Measurements from ENCODE around the gene RASSF1. TPM values are rescaled to one million over a fixed set of nuclear protein-coding genes. Genes with fewer than 3 reads are reported as not detected.

Gene RASSF1
- total RNA-seq = 14.9 and 19.8 TPM in 2 replicates

DNA sequence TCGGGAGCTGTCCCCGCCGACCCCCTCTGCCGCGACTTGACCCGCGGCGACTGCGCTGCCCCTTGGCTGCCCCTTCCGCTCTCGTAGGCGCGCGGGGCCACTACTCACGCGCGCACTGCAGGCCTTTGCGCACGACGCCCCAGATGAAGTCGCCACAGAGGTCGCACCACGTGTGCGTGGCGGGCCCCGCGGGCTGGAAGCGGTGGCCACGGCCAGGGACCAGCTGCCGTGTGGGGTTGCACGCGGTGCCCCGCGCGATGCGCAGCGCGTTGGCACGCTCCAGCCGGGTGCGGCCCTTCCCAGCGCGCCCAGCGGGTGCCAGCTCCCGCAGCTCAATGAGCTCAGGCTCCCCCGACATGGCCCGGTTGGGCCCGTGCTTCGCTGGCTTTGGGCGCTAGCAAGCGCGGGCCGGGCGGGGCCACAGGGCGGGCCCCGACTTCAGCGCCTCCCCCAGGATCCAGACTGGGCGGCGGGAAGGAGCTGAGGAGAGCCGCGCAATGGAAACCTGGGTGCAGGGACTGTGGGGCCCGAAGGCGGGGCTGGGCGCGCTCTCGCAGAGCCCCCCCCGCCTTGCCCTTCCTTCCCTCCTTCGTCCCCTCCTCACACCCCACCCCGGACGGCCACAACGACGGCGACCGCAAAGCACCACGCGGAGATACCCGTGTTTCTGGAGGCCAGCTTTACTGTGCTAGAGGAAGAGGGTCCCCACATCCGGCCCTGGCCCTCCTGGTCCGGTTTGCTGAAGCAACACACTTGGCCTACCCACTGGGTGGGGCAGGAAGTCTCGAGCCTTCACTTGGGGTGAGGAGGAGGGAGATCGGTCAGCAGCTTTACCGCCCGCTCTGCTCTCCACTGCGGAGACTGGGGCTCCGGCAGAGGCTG lies at the start of gene RASSF1:
Gene RASSF1 (minus strand): TSS at position 389 of the 882 bp plus-strand sequence. CDS start 31 bp downstream, at position 358.

GRCh38 chr3:50358911-50359759 lies 18.5 kb upstream of the RASSF1 start, which contains the start of gene TMEM115:
TMEM115 (minus strand) TSS chr3:50359521; CDS start chr3:50359063, 458 bp downstream.

DNA sequence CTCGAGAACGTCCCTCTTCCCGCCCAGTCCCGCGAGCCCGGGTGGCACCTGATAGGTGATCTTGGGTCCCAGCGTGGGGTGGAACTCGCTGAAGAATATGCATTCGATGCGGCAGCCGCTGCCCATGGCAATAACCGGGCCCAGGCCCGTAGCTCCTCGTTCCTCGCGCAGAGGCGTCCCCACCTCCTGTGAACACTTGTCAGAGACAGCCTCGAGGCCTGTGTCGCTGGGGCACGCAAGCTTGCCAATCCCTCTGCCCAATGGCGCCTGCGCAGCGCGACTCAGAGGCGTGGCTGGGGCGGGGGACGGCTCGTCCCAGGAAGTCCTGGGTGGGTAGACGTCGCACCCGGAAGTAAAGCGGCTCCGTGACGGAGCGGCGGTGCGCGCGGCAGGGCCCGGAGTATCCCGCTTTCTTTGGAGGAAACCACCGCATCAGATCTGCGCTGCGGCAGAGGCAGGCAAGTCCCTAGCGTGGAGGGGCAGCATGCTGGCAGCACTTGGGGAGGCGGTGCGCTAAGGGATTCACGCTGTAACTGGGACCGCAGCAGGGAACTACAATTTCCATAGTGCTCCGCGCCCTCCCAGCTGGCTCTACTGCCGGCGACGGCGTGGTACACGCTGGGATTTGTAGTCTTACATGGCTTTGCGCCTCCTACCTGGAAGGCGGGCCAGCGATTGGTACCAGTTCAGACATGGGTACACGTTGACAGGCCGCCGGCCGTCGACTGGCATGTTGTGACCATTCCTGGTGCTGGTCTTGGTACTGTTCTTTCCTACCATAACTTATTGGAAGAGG lies 10.1 kb upstream of the RASSF1 start, which contains the start of the genes CYB561D2 and NPRL2:
Gene CYB561D2 (plus strand): TSS at position 336 of the 796 bp plus-strand sequence. CDS start 572 bp downstream, outside the sequence.
Gene NPRL2 (minus strand): TSS at position 249 of the 796 bp plus-strand sequence. CDS start 123 bp downstream, at position 126.

GRCh38 chr3:50345586-50346234 lies 5.1 kb upstream of the RASSF1 start, which contains the start of gene ZMYND10:
ZMYND10 (minus strand) TSS chr3:50345732; CDS start chr3:50345579, 153 bp downstream.

DNA sequence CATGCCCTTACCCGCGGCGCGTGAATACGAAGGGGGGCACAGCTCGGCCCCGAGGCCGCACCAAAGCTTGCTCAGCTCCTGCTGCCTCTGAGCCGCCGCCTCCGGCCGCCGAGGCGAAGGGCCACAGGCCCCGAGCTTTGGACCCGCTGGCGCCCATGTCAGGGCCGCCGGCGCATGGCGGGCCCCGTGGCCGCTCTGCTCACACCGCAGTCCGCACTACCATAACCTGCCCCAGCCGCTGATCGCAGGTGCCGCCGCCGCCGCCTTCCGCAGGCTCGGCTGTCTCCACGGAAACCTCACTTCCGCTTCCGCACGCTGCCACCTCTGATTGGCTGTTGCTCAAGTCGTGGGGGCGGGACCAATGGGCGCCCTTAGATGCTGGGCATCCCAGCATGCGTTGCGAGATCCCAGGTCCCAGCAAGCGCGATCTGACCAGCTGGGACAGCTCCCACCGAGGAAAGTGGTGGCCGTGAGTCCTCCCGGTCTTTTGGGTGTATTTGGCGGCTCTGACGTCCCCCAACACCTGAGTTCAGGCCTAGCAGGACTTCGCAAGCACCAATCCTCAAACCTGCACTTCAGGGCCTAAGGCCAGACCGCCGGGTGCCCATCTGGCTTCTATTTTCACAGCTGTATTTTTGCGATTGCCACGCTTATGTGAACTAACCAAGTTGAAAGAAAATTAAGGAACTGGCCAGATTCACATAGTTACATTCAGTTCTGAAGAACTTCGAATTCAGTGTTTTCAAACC lies 12.5 kb downstream of the RASSF1 start, which contains the start of gene TUSC2:
Gene TUSC2 (minus strand): TSS at position 281 of the 749 bp plus-strand sequence. CDS start 124 bp downstream, at position 157.

GRCh38 chr3:50322386-50323091 lies 18.1 kb downstream of the RASSF1 start, which contains the start of gene HYAL2:
HYAL2 (minus strand) TSS chr3:50322745; CDS start chr3:50320489, 2,256 bp downstream.

GRCh38 chr3:50303013-50303815 lies 37.4 kb downstream of the RASSF1 start, which contains the start of gene HYAL1:
HYAL1 (minus strand) TSS chr3:50303574; CDS start chr3:50302956, 618 bp downstream.

DNA sequence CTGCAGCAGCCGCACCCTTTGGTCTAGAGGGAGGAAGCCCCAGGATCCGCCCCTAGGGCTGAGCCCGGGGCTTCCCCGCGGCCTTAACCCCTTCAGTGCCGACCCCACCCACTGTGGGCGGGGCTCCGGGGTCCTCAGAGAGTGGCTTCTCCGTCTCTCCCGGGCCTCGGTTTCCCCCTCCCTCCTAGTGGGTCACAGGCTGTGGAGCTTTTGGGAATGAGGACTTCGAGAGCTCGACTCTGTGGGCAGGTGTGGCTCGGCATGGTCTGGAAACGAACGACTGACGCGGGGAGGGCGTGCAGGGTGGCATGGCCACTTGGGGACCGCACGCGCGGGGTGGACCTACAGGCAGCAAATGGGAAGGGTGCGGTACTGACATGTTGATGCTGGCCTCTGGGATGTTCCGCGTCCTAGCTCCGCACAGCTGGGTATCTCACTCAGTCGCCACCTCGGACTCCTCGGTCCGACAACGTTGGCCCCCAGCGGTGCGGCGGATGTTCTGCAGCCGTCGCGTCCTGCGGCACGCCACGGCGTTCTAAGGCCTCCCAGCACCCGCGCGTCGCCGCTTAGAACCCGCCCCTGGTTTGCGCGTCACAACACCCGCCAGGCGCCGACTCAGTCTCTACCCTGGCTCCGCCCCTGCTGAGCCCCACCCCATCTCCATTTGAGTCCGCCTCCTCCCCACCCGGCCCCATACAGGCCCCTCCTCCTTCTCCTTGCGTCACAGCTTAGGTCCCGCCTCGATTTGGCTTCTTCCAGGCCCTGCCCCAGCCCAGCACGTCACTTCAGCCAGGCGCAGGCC lies 41.6 kb downstream of the RASSF1 start, which contains the start of the genes HYAL3 and NAA80:
Gene HYAL3 (minus strand): TSS at position 570 of the 802 bp plus-strand sequence. CDS start 3,803 bp downstream, outside the sequence.
Gene NAA80 (minus strand): TSS at position 570 of the 802 bp plus-strand sequence. CDS start 1,942 bp downstream, outside the sequence.

DNA sequence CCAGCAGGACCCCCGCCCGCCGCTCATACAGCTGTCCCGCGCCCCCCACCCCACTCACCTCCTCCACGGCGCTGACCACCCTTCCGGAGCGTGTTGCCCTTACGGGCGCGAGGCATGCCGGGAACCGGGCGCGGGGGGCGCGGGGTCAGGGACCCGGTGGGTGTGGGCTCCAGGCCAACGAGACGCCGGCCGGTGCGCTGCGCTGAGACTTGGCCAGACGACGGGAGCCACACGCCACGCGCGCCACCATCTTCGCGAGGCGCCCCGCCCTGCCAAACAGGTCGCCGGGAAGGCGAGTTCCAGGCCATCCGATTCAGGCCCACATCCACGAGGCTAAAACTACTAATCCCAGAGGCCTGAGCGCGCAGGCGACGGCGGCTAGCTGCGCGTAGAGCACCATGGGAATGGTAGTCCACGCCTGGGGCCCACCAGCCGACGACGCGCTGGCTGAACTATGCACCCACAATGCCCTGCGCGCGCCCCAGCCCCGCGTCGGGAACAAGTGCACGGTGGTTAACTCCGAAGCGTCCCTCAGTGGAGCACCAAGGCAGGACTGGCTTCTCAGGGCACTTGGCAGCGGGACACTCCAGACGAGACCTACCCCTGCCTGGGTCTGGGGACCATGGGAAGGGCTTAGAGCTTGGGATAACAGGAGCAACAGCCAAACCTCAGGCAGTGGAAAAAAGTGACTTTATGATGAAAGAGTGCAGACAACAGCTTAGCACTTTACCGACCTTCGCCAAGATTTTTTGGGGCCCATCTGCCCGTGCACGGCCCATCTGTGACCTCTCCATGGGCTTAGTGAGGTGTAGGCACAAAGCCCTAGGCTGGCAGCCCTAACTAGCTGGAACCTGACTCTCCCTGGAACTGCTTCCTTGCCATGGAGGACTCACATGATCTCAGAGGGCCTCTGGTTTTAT lies 48.2 kb downstream of the RASSF1 start, which contains the start of gene IFRD2:
Gene IFRD2 (minus strand): TSS at position 271 of the 920 bp plus-strand sequence. CDS start 155 bp downstream, at position 116.

Other genes with a start within 250 kb of the RASSF1 start
- gene SEMA3F, start 185.5 kb downstream of the RASSF1 start, total RNA-seq = 37.3 and 205 TPM in 2 replicates
- not detected in 2 replicates for gene GNAT1, start 149.2 kb downstream of the RASSF1 start, total RNA-seq
- not detected in 2 replicates for gene SLC38A3, start 135.6 kb downstream of the RASSF1 start, total RNA-seq
- gene GNAI2, start 104.6 kb downstream of the RASSF1 start, total RNA-seq = 82.7 and 168 TPM in 2 replicates
- 5.1 and 7.5 TPM in 2 replicates for gene SEMA3B, start 71.7 kb downstream of the RASSF1 start, total RNA-seq
- gene LSMEM2, start 61.7 kb downstream of the RASSF1 start, total RNA-seq = not detected in 2 replicates
- gene IFRD2, start 48.4 kb downstream of the RASSF1 start, total RNA-seq = 117 and 171 TPM in 2 replicates
- 8.4 and 8.5 TPM in 2 replicates for gene HYAL3, start 41.4 kb downstream of the RASSF1 start, total RNA-seq
- 2.7 and 2.9 TPM in 2 replicates for gene NAA80, start 41.4 kb downstream of the RASSF1 start, total RNA-seq
- gene HYAL1, start 37.3 kb downstream of the RASSF1 start, total RNA-seq = 4.5 and 5.8 TPM in 2 replicates
- gene HYAL2, start 18.1 kb downstream of the RASSF1 start, total RNA-seq = 59.1 and 76.5 TPM in 2 replicates
- gene TUSC2, start 12.6 kb downstream of the RASSF1 start, total RNA-seq = 15.7 and 26.0 TPM in 2 replicates
- gene ZMYND10, start 4.9 kb upstream of the RASSF1 start, total RNA-seq = 0.21 and 0.34 TPM in 2 replicates
- 11.3 and 14.7 TPM in 2 replicates for gene NPRL2, start 9.9 kb upstream of the RASSF1 start, total RNA-seq
- 13.7 and 14.2 TPM in 2 replicates for gene CYB561D2, start 10.0 kb upstream of the RASSF1 start, total RNA-seq
- 28.0 and 33.0 TPM in 2 replicates for gene TMEM115, start 18.7 kb upstream of the RASSF1 start, total RNA-seq
- under 0.01 TPM in 1 of 2 replicates, not detected in the other for gene CACNA2D2, start 162.8 kb upstream of the RASSF1 start, total RNA-seq
- 0.68 and 3.6 TPM in 2 replicates for gene C3orf18, start 226.9 kb upstream of the RASSF1 start, total RNA-seq
- gene HEMK1, start 228.7 kb upstream of the RASSF1 start, total RNA-seq = 4.4 and 10.8 TPM in 2 replicates